ENCODE measurements around the gene PRKCD. TPM values are rescaled to one million over a fixed set of nuclear protein-coding genes. Genes with fewer than 3 reads are reported as not detected.

The PRKCD gene
- total RNA-seq, 1 experiment from 2014 or later = 9.6 TPM

DNA sequence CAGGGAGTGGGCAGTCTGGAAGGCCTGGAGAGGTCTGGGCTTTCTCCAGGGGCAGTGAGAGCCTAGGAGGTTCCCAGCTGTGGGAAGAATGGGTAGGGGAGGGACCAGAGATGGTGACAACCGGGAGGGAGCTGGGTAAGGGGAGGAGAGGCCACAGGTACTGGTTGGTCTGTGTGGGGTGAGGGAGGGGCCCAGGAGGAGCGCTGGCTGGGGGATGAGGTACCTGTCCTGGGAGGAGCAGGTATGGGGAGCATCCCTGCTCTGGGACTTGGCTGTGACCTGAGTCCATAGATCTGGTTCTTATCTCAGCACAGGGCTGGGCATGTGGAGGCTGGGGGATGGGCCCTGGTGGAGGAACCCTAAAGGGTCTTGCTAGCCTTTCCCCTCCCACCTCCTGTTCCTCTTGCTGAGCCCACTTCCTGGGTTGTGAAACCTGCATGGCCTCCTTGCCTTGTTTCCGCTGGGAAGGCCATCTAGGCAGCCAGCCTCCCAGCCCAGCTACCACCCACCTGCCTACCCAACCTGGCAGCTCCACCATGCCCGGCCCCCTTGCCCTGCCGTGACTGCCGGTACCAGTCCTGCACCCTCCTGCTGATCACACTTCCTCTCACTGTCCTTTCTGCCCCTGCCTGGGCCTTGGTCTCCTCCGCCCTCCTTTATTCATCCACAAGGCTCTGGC is 11.0 kb downstream of the PRKCD start:
- TF ChIP-seq, protein P1, sequence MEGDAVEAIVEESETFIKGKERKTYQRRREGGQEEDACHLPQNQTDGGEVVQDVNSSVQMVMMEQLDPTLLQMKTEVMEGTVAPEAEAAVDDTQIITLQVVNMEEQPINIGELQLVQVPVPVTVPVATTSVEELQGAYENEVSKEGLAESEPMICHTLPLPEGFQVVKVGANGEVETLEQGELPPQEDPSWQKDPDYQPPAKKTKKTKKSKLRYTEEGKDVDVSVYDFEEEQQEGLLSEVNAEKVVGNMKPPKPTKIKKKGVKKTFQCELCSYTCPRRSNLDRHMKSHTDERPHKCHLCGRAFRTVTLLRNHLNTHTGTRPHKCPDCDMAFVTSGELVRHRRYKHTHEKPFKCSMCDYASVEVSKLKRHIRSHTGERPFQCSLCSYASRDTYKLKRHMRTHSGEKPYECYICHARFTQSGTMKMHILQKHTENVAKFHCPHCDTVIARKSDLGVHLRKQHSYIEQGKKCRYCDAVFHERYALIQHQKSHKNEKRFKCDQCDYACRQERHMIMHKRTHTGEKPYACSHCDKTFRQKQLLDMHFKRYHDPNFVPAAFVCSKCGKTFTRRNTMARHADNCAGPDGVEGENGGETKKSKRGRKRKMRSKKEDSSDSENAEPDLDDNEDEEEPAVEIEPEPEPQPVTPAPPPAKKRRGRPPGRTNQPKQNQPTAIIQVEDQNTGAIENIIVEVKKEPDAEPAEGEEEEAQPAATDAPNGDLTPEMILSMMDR (IDR thresholded peaks at IDR 0.05; ENCODE audit: unreplicated experiment) = no peak
- H3K36me3 Mint-ChIP-seq (ENCODE audit: insufficient read depth, unreplicated experiment) = peaks cover 5% of the 10 kb centered on the region
- no peaks in the 10 kb centered on the region for H3K27me3 Mint-ChIP-seq (ENCODE audit: insufficient read depth, unreplicated experiment)
- ChIA-PET CTCF (interaction anchor here (0.7 to 1.6 kb wide), 3 partner anchors 21 to 38 kb away, joined by 3 to 4 read pairs (median 4); no protein-coding TSS in a partner anchor), POLR2A (no interaction called here)
- no peak overlapping the region for H3K27ac Mint-ChIP-seq (ENCODE audit: low read depth, unreplicated experiment)
- H3K9me3 Mint-ChIP-seq (ENCODE audit: unreplicated experiment) = no peaks in the 10 kb centered on the region
- intact Hi-C loops (cut with micrococcal nuclease) = no loop called here
- no TSS peak for BruUV-seq (replicated peaks)
- H3K4me3 Mint-ChIP-seq (ENCODE audit: unreplicated experiment) = no peak overlapping the region
- DNase-seq (ENCODE audit: unreplicated experiment) = no peak
- H3K4me1 Mint-ChIP-seq (ENCODE audit: insufficient read depth, unreplicated experiment) = peaks cover 6% of the 10 kb centered on the region

DNA sequence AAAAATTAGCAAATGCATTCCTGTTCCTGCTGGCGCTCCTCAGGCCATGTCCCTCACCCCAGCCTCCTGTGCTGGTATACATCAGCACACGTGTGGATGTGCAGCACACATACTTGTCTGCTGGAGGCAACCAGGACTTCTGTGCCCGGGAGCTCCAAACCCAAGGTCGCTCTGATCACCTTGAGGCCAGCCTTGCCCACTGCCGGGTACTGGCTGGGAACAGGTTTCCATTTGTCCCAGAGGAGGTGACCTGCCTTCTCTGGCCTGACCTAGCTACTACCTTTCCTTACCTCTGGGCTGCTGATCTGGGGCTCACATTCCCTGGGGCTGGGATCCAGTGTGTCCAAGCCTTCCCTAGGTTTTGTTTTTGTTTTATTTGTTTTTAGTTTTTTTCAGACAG is 12.1 kb downstream of the PRKCD start:
- peaks cover 5% of the 10 kb centered on the region for H3K36me3 Mint-ChIP-seq (ENCODE audit: insufficient read depth, unreplicated experiment)
- H3K27ac Mint-ChIP-seq (ENCODE audit: low read depth, unreplicated experiment) = no peak overlapping the region
- H3K4me1 Mint-ChIP-seq (ENCODE audit: insufficient read depth, unreplicated experiment) = peaks cover 6% of the 10 kb centered on the region
- ChIA-PET CTCF (interaction anchor here (1.0 to 1.7 kb wide), 2 partner anchors 20 to 22 kb away, joined by 4 read pairs; no protein-coding TSS in a partner anchor), POLR2A (no interaction called here)
- no peaks in the 10 kb centered on the region for H3K27me3 Mint-ChIP-seq (ENCODE audit: insufficient read depth, unreplicated experiment)
- BruUV-seq (replicated peaks) = no TSS peak
- TF ChIP-seq, protein P1 (IDR thresholded peaks at IDR 0.05; ENCODE audit: unreplicated experiment) = no peak
- intact Hi-C loops (cut with micrococcal nuclease) = no loop called here
- no peaks in the 10 kb centered on the region for H3K9me3 Mint-ChIP-seq (ENCODE audit: unreplicated experiment)
- DNase-seq (ENCODE audit: unreplicated experiment) = no peak
- no peak overlapping the region for H3K4me3 Mint-ChIP-seq (ENCODE audit: unreplicated experiment)

DNA sequence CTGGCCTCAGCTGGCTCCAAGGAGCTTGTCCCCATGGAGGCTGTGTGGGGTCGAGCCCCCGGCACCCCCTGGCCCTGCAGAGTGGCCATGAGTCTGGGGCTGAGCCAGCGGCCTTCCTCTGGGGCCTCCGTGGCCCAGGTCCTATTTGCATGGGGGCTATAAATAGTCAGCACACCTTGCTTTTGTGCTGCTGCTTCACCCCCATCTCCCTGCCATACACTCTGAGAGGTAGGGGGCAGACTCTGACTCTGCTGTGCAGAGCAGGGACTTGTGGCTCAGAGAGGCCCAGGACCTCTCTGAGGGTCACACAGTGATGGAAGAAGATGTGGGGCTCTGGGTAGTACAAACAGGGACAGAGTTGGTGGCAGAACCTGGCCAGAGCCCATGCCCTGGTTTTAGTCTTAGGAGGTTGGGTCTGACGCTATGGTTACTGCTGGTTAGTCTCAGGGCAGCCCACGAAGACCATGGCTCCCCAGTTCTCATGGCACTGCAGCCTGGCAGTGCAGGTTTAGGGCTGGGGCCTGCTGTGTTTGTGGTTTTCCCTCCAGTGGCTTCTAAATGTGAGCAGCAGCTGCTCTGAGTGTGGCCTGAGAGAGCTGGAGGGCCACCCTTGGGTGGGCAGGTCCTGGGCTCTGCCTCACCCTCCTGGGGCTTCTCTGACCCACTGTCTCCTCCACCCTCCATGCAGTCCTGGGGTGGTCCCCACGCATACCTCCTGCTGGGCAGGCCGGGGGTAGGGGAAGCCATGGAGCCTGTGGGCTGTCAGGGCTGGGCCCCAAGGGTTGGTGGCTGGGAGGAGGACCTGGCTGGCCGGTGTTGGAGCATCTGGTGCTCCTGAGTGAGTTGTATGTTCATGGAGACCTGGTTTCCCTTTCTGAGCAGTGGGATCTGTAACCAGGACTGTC is 13.6 kb downstream of the PRKCD start:
- no TSS peak for BruUV-seq (replicated peaks)
- DNase-seq (ENCODE audit: unreplicated experiment) = no peak
- POLR2A ChIA-PET = interaction anchor here (0.6 kb wide), 1 partner anchor 14 kb away, joined by 3 read pairs; no protein-coding TSS in a partner anchor
- intact Hi-C loops (cut with micrococcal nuclease) = no loop called here
- peaks cover 6% of the 10 kb centered on the region for H3K4me1 Mint-ChIP-seq (ENCODE audit: insufficient read depth, unreplicated experiment)
- H3K4me3 Mint-ChIP-seq (ENCODE audit: unreplicated experiment) = no peak overlapping the region
- CTCF ChIA-PET = interaction anchor here (0.6 to 1.7 kb wide), 2 partner anchors 21 to 58 kb away, joined by 3 to 4 read pairs; no protein-coding TSS in a partner anchor
- peaks cover 13% of the 10 kb centered on the region for H3K36me3 Mint-ChIP-seq (ENCODE audit: insufficient read depth, unreplicated experiment)
- TF ChIP-seq, protein P1 (IDR thresholded peaks at IDR 0.05; ENCODE audit: unreplicated experiment) = no peak
- no peaks in the 10 kb centered on the region for H3K27me3 Mint-ChIP-seq (ENCODE audit: insufficient read depth, unreplicated experiment)
- no peak overlapping the region for H3K27ac Mint-ChIP-seq (ENCODE audit: low read depth, unreplicated experiment)
- H3K9me3 Mint-ChIP-seq (ENCODE audit: unreplicated experiment) = no peaks in the 10 kb centered on the region
